Right ventricle myocardium superior (tissue), 1 donor: Measurements from ENCODE around the gene PTPRN2. TPM values are rescaled to one million over a fixed set of nuclear protein-coding genes. Genes with fewer than 3 reads are reported as not detected.
A peak's percentile ranks its signal among the peaks of the same experiment; 100 is the strongest.

Source experiments
- ATAC-seq: fragments of 200-7000 bp; cut with Tn5 transposase; one replicate; pipeline ENCODE4 v1.9.1; 2020; ENCODE audit warnings: mild to moderate bottlenecking; ENCODE audit not compliant: poor library complexity
- DNase-seq: peaks from one replicate; pipeline ENCODE4 v3.0.0-alpha.2; 2020
- intact Hi-C: fragments of 100-400 bp; cut with DNase I; formaldehyde crosslinking; loops from one replicate; pipeline ENCODE4 v1.11.2; 2022
- total RNA-seq: library from RNA; stranded (reverse); fragmentation: NEBNext Ultra II Directional; extraction: Animal tissue kit (Norgen Biotek cat#: 25700); gene quantifications from one replicate; pipeline ENCODE4 v1.2.1, GENCODE V29; 2021
- donor health status: DM: no; HTN: yes; CAD: no; lungs with severe emphysema.

Gene PTPRN2
- total RNA-seq, 1 donor from 2014 or later = 1.2 TPM

DNA sequence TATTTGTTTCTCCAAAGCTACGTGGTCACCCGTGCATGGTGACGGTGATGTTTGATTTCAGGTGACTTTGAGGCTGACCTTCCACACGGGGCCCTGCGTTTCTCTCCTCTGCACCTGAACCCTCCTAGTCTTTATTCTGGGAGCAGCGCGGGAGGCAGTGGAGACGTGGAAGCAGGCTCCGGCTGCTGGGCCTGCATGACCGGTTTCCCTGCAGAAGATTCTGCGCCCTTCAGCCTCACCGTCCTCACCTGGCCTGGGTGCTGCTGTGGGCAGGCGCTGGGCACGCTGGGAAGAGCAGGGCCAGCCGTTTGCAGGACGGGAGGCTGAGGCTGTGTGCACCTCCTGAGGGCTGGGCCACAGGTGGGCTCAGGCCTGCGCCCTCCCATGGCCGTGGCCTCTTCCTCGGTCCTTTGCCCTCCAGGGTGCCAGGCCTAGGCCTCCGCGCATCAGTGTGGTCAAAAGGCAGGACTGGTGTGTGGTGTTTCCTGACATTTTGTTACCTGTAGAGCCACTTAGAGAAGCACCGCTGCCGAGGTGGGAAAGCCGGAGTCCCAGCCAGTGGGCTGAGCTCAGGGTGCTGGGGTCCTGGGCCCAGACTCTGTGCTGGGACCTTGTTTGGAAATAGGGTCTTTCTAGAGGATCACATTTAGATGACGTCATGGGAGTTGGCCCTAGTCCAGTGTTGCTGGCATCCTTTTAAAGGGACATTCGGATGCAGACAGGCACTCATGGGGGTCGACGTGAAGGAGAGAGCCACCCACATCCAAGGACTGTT, 772.5 kb downstream of the PTPRN2 start:
- DNase-seq (no peak), ATAC-seq (no peak)
- intact Hi-C loops = no loop called here

DNA sequence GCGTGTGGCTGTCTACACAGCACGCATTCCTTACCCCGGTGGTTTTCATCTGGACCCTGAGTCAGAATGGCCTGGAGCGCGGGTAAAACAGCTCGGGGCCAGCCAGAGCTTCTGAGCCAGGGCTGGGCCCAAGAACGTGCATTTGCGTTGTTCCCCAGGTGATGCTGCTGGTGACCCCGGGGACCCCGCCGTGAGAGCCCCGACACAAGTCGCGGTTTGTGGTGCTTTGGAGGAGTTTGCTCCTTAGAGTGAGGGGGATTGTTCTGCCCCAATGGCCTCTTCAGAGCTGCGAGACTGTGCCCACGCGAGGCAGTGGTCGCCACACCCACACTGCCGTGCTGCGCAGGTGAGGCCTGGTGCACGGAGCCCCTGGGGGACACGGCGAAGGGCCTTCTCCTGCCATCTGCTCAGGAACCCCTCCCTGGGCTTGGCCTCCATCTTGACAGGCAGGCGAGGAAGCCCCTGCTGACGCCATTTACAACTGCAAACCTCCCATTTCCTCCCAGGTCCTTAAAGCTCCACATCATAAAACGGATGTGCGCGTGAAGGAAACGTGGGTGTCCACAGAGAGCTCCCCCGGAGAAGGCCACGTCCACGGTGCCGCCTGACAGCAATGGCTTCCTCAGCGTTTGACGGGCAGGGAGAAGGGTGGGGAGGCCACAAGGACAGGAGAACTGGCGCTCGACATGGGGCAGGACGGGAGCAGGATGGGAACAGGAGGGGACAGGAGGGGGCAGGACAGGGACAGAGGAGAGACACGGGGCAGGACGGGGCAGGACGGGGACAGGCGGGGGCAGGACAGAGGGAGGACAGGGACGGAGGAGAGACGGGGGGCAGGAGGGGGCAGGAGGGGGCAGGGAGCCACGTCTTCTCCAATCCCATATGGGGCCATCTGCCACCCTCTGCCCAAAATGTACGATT, 773.6 kb downstream of the PTPRN2 start:
- DNase-seq = no peak
- intact Hi-C loops = no loop called here
- no peak for ATAC-seq

DNA sequence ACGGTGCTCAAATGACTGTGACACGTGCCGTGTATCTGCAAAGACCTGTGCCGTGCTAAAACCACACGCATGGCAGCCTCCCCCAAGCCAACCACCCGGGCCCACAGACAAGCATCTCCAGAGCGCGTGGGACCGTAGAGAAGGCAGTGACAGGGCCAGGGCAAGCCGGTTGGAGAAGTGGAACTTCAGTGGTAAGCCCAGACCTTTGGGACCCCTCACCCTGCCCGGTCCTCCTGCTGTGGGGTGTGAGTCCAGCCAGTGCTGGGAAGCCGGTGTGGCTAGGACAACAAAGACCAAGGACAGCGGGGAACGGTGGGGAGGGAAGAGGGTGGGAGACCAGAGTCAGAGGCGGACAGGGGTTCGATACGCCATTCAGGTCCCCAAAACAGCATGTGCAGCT, 774.6 kb downstream of the PTPRN2 start:
- no peak for DNase-seq
- intact Hi-C loops = no loop called here
- no peak for ATAC-seq

DNA sequence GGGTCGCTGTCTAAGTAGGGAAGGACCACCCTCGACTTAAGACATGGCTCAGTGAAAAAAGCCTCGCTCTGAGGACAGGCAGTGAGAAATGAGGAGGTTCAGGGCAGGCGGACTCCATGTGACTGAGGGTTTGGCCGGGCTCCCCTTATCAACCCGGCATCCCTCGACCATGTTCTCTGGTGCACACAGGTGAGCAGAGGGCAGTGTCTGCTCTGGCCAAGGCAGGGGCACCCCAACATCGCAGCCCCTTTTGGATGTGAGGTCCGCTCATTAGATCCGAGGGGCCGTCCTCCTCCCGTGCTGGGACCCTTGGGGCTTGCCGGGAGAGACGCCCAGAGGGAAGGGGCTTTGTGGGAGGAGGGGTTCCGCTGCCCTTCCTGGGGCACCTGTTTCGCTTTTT, 775.7 kb downstream of the PTPRN2 start:
- DNase-seq (no peak), ATAC-seq (no peak)

DNA sequence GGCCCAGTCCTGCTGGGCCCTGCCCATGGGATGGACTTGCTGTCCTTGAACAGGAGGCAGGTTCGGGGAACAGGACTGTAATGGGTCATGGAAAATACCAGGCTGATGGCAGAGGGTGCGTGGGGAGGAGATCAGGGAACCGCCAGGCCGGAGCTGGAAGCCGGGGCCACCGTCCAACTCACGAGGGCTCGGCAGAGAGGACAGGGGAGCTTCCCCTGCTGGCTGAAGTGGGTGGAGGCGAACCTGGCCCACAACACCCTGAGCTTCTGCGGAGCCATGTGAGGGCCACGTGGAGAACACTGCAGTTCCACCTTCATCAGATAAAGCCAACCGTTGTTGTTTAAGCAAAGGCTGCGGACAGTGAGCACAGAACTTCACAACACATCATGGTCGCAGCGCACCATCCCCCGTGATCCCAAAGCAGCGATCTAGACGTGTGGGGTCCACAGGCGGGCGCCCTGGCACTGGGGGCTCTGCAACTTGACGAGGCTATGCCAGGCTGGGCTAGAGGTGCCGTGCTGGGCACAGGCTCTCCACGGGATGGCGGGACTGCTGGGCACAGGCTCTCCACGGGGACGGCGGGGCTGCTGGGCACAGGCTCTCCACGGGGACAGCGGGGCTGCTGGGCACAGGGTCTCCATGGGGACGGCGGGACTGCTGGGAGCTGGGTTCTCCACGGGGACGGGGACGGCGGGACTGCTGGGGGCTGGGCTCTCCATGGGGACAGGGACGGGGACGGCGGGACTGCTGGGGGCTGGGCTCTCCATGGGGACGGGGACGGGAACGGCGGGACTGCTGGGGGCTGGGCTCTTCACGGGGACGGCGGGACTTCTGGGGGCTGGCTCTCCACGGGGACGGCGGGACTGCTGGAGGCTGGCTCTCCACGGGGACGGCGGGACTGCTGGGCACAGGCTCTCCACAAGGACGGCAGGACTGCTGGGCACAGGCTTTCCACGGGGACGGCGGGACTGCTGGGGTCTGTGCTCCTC, 777.5 kb downstream of the PTPRN2 start:
- ATAC-seq = no peak
- DNase-seq = peak; percentile 20
- intact Hi-C loops = no loop called here

More for the DNA sequence above, 775.7 kb downstream of the PTPRN2 start:
- intact Hi-C loops = no loop called here

DNA sequence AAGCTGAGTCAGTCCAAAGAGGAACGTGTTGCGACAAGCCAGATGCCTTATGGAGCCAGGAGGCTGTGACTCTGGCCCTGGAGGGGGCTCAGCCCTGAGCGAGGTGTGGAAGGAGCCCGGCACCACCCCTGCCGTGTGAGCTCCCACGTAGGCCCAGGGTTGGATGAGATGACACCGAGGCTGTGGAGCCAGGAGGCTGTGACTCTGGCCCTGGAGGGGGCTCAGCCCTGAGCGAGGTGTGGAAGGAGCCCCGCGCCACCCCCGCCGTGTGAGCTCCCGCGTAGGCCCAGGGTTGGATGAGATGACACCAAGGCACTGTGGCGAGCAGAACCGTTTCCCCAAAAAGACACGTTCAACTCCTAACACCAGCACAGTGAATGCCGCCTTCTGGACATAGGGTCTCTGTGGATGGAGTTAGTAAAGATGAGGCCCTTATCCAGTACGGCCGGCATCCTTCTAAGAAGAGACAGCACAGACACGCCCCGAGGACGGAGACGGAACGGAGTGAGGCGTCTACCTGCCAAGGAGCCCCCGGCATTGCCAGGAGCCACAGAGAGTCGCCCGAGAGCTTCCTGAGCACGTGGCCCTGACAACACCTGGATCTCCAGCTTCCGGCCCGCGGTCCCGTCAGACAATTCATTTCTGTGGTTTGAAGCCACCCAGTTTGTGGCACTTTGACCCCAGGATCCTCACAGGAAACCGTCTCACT, 778.3 kb downstream of the PTPRN2 start:
- DNase-seq = no peak
- intact Hi-C loops = no loop called here
- no peak for ATAC-seq

DNA sequence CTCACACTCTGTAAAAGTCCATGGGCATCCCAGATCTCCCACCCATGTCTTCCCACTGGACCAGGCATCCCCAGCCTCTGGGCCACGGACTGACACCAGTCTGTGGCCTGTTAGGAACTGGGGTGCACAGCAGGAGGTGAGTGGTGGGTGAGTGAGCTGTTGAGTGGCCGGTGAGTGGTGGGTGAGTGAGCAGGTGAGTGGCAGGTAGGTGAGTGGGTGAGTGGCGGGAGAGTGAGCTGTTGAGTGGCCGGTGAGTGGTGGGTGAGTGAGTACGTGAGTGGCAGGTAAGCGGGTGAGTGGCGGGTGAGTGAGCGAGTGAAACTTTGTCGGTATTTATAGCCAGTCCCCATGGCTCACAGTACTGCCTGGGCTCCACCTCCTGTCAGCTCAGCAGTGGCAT, 779.6 kb downstream of the PTPRN2 start:
- DNase-seq = no peak
- no peak for ATAC-seq
- intact Hi-C loops = no loop called here

DNA sequence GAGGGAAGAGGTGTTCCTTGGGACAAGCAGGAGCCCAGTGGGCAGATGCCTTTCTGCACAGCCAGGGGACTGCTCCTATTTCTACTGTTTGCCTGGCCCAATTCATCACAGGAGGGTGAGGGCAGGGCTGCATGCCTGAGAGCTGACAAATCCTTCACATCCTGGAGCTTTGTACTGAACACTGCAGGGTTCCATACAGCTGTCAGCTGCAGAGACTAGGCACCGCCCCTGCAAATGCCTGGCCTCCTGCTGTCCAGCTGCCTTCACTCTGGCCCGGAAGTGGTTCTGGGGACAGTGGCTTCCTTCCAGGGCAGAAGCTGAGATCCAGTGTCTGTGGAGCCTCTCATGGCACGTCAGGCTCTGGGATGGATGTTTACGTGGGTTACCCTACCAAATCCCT, 780.1 kb downstream of the PTPRN2 start:
- ATAC-seq (no peak), DNase-seq (no peak)

DNA sequence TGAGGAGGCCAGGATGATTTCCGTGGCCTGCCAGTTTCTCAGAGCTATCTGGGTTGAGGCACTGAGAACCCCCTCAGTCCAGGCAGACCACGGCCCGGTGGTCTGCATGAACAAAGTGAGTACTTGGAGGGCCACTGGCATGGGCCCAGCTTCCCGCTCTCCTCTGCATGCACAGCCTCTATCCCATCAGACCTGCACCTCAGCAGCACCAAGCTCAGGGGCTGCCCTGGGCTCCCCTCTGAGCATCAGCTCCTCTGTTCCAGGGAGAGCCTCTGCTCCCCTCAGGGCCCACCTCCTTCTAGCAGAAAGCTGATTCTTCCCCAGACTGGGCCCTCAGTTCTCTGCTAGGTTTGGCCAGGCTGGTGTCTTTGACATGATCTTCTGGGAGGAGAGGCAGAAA, 780.9 kb downstream of the PTPRN2 start:
- intact Hi-C loops = no loop called here
- DNase-seq (peak; percentile 33), ATAC-seq (no peak)

More for the DNA sequence above, 780.1 kb downstream of the PTPRN2 start:
- intact Hi-C loops = no loop called here

DNA sequence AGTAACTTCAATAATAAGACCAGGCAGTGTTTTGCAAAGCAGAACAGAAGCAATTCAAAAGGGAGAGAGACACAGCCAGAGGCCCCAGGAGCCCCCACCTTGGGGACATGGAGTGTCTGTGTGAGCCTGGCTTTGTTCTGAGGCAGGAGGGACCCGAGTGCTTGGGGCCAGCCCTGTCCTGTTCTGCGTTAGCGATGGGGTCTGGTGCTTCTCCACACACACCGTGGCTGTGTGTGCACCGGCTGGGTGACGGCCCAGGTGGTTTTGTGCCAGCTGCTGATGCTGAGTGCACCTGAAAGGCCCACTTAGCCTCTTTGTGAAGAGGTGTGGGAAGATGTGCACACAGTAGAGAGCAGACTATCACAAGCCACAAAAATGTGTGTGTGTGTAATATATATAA, 781.9 kb downstream of the PTPRN2 start:
- DNase-seq (peak; percentile 22), ATAC-seq (no peak)
- intact Hi-C loops = no loop called here

DNA sequence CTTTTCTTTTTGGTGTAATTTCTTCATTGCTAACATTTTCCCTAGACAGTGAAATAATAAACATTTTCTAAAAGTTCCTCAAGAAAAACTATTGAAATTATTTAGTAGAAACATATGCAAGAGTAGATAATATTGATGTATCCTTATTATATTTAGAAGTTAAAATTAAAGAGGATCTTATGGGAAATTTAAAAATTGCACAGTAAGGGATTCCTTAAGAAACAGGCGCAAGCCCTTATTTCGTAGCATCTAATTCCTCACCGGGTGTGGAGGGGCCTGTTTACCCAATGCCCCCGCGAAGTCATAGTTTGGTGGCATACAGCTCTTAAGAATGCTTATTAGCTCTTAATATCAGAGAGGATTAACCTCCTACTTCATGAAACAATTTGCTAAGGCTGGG, 783.7 kb downstream of the PTPRN2 start:
- ATAC-seq (no peak), DNase-seq (no peak)
- intact Hi-C loops = no loop called here

DNA sequence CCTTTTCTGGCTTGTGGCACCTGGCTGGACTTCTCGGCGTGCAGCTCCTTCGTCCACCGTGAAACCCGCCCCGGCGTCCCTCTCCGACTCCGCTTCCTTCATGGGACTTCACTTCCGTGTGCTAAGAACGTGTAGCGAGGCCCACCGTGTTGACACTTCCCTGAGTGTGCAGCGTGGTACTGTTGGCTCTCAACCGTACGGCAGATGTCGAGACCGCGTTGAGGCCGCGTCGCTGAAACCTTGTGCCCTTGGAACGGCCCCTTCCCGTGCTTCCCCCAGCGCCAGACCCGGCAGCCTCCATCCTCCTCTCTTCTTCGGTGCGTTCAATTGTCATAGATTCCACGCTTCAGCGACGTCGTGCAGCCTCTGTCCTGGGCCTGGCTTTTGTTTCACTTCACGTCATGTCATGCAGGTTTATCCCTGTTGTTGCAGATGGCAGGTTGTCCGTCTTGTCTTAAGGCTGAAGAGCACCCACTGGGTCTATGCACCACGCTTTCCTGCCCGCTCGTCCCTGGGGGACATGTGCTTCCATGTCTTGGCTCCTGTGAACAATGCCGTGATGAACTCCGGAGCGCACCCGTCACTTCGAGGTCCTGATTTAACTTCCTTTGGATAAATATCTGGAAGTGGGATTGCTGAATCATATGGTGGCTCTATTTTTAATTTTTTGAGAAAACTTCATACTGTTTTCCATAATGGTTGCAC, 785.5 kb downstream of the PTPRN2 start:
- no peak for ATAC-seq
- intact Hi-C loops = no loop called here
- DNase-seq = peak; percentile 24

DNA sequence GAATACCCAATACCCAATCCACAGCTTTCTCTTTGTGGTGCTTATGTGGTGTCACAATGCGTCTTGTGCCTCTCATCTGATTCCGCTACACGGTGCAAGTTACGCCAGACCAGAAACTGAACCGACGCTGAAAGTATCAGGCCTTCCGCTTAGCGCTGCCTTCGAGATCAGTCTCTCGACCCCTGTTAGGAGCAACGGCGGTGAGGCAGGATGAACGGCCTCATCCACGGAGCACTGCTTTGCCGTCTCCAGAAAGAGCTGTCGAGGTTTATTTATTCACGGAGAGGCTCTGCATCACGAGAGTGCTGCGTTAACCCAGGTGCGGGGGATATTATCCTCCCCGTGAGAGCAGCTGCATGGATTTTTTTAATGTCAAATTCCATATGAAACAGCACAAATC, 786.5 kb downstream of the PTPRN2 start:
- no peak for ATAC-seq
- DNase-seq = peak; percentile 26
- intact Hi-C loops = no loop called here

DNA sequence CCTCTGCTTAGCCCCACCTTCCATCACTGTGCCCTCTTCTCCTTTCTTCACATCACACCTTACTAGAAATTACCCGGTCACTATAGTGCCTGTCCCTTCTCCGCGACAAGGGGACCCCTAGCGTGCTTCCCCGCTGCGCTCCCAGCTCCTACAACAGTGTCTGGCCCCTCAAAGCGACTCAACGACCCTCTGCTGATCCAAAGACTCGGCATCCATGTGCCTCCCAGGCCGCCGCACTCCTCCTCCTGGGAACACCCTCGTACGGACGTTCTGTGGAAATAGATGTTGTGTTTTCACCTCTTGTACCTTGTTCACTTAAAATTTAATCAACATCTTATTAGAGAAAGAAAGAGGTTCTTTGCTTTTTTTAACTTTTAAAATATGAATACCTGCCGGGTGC, 787.3 kb downstream of the PTPRN2 start:
- intact Hi-C loops = no loop called here
- ATAC-seq (no peak), DNase-seq (peak; percentile 24)

DNA sequence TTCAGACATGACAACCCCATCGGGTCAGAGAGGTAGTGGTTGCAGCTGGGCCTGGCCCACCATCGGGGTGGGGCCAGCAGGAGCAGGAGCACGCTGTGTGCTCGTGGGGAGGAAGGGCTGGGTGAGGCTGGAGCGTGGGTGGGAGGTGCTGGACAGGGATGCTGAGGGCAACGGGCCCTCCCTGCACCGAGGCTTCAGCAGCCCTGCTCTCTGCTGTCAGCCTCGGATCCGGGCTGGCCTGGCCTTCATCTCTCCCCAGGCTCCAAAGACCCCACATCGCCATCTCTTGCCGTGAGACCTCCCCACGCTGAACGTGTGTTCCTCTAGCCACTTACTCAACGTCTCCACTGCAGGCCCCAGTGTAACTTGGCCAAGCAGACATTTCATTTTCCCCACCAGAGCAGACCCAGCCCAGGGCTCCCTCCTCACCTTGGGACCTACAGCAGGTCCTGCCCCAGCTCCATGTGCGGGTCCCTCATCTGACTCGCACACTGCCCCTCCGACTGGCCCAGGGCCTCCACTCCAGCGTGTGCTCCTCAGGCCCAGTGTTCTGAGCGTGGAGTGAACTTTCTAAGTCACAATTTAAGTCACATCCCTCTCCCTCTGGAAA, 788.4 kb downstream of the PTPRN2 start:
- intact Hi-C loops = no loop called here
- DNase-seq = peak; percentile 19
- no peak for ATAC-seq

DNA sequence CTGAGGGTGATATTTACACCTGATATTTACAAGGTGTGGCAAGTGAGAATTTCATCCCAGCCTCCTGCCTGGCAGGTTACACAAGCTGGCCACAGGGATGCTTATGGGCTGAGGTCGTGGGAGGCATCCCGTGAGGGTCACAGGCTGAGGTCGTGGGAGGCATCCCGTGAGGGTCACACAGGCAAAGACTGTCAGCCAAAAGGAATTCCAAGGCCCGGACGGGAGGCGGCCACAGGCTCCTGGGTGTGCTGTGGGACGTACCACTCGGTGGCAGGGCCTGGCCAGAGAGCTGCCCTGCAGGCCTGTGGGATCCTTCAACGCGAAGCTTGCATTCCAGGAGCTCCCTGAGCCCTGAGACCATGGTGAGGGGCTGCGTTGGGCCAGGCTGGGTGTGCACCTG, 790.3 kb downstream of the PTPRN2 start:
- ATAC-seq (no peak), DNase-seq (peak; percentile 16)
- intact Hi-C loops = no loop called here

DNA sequence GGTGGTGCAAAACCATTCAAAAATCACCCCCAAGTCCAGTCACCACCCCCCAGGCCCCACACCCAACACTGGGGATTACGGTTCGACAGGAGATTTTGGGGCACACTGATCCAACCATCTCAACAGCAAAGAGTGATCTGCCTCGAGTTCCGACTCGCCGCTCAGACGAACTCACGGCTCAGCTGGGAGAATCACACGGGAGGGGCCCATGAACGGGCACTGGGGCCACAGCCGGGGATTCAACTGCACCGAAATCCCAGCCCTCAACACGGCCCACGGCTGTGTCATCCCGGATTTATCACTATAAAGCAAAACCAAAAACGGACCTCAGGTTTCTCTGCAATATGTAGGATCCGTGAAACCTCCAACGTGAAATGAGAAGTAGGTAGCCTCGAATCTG, 790.8 kb downstream of the PTPRN2 start:
- ATAC-seq (no peak), DNase-seq (peak; percentile 26)
- intact Hi-C loops = no loop called here
